ENCODE results near the gene CRB2. TPM values are rescaled to one million over a fixed set of nuclear protein-coding genes. Genes with fewer than 3 reads are reported as not detected.

CRB2 gene
- total and polyA plus RNA-seq, 3 experiments from 2014 or later = 0.05 TPM; not detected in 2

- Histone ChIP-seq H3K9me3 (ENCODE audit: low read length) (no peaks in the 10 kb centered on the region), H3K4me1 (ENCODE audit: insufficient read depth, low read length) (peaks cover 24% of the 10 kb centered on the region)
Measured at GRCh38 chr9:123338710-123339665, 17.0 kb upstream of the CRB2 start.

GRCh38 chr9:123339666-123340510, 16.1 kb upstream of the CRB2 start:
- peak in 3 of 5 donors; percentile 9 to 32 (median 18) for DNase-seq
- Mint-ChIP-seq H3K4me1 (peaks cover 28 to 30% (median 30%) of the 10 kb centered on the region in 3 donors), H3K4me3 (peak overlapping the region; percentile 86 to 93 (median 90)), H3K27ac (peak overlapping the region; percentile 55 to 92 (median 86)), H3K36me3 (no peaks in the 10 kb centered on the region), H3K9me3 (no peaks in the 10 kb centered on the region), H3K27me3 (peaks cover 0 to 6% of the 10 kb centered on the region in 2 donors)
- no peaks in the 10 kb centered on the region for H3K36me3 ChIP-seq (ENCODE audit: insufficient read depth, low read length)
- no peaks in the 10 kb centered on the region for H3K9me3 ChIP-seq (ENCODE audit: low read length)
- peaks cover 24% of the 10 kb centered on the region for H3K4me1 ChIP-seq (ENCODE audit: insufficient read depth, low read length)
- H3K4me3 ChIP-seq (ENCODE audit: low read length) = peak overlapping the region; percentile 67
- H3K27ac ChIP-seq (ENCODE audit: low read depth, low read length) = peak overlapping the region; percentile 81
- POLR2A ChIA-PET = interaction anchor here (1.0 to 1.6 kb wide), 3 partner anchors 10 to 71 kb away, joined by 3 to 8 read pairs (median 3); no protein-coding TSS in a partner anchor
- CTCF ChIA-PET = interaction anchor here (1.0 to 2.2 kb wide), 5 partner anchors 9 to 22 kb away, joined by 3 to 14 read pairs (median 3); no protein-coding TSS in a partner anchor
- no peaks in the 10 kb centered on the region for H3K27me3 ChIP-seq (ENCODE audit: insufficient read depth, low read length, poor library complexity, severe bottlenecking)

More at GRCh38 chr9:123338710-123339665, 17.0 kb upstream of the CRB2 start:
- H3K4me1 Mint-ChIP-seq = peaks cover 28 to 30% (median 30%) of the 10 kb centered on the region in 3 donors
- ChIA-PET CTCF (interaction anchor here (1.0 to 2.2 kb wide), 4 partner anchors 10 to 21 kb away, joined by 3 to 14 read pairs (median 4); no protein-coding TSS in a partner anchor), POLR2A (interaction anchor here (1.0 to 1.6 kb wide), 3 partner anchors 11 to 70 kb away, joined by 3 to 8 read pairs (median 3); no protein-coding TSS in a partner anchor)
- H3K27ac Mint-ChIP-seq = peak overlapping the region; percentile 55 to 91 (median 84)
- peak; percentile 14 to 71 (median 34) for DNase-seq
- H3K36me3 ChIP-seq (ENCODE audit: insufficient read depth, low read length) = no peaks in the 10 kb centered on the region
- H3K27ac ChIP-seq (ENCODE audit: low read depth, low read length) = peak overlapping the region; percentile 81
- H3K27me3 ChIP-seq (ENCODE audit: insufficient read depth, low read length, poor library complexity, severe bottlenecking) = no peaks in the 10 kb centered on the region
- H3K4me3 ChIP-seq (ENCODE audit: low read length) = peak overlapping the region; percentile 67
- peaks cover 0 to 6% of the 10 kb centered on the region in 2 donors for H3K27me3 Mint-ChIP-seq
- H3K9me3 Mint-ChIP-seq = no peaks in the 10 kb centered on the region
- no peaks in the 10 kb centered on the region for H3K36me3 Mint-ChIP-seq
- peak overlapping the region; percentile 86 to 93 (median 90) for H3K4me3 Mint-ChIP-seq

DNA sequence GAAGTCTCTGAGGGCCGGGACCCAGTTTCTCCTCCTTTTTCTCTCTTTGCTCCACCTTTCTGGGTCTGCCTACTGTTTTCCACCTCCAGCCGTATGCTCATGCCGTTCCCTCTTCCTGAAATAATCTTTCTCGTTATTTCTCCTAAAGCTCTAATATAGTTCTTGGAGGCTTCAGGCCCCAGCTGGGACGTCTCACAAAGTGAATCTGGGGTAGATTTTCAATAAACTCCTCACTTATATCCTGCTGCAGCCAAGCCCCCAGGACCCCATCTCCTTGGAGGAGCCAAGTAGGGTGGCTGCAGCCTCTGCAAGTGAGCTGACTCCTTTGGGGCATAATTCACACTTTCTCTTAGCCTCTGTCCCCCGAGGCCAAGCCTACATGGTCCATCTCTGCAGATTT, 14.2 kb upstream of the CRB2 start:
- H3K4me1 Mint-ChIP-seq = peaks cover 28 to 30% (median 30%) of the 10 kb centered on the region in 3 donors
- H3K4me3 Mint-ChIP-seq = peak overlapping the region in 1 of 7 donors; percentile 21
- H3K9me3 Mint-ChIP-seq = no peaks in the 10 kb centered on the region
- no peak overlapping the region for H3K4me3 ChIP-seq (ENCODE audit: low read length)
- H3K9me3 ChIP-seq (ENCODE audit: low read length) = no peaks in the 10 kb centered on the region
- no peak for DNase-seq
- peaks cover 24% of the 10 kb centered on the region for H3K4me1 ChIP-seq (ENCODE audit: insufficient read depth, low read length)
- peaks cover 0 to 6% of the 10 kb centered on the region in 2 donors for H3K27me3 Mint-ChIP-seq
- H3K36me3 ChIP-seq (ENCODE audit: insufficient read depth, low read length) = no peaks in the 10 kb centered on the region
- H3K27ac Mint-ChIP-seq = peak overlapping the region in 2 of 8 donors; percentile 12 to 53
- H3K36me3 Mint-ChIP-seq = no peaks in the 10 kb centered on the region
- no peak overlapping the region for H3K27ac ChIP-seq (ENCODE audit: low read depth, low read length)
- CTCF ChIA-PET = no interaction called here
- no peaks in the 10 kb centered on the region for H3K27me3 ChIP-seq (ENCODE audit: insufficient read depth, low read length, poor library complexity, severe bottlenecking)
- POLR2A ChIA-PET = no interaction called here

DNA sequence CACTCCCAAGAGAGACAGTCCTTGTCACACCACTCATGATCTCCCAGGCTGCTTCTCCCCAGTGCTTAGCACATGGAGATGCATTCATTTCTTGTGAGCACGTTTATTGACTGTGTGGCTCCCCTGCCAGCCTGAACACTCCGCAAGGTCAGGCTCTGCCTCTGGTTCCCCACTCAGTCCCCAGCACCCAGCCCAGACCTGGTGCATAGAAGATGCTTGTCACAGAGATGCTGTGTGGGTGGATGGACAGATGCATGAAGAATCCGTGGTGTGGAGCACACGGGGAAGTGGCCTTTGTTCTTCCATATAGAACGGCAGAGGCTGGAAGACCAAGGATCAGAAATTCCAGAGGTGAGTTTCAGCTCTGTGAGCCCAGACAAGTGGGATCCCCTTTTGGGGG, 13.8 kb upstream of the CRB2 start:
- Histone ChIP-seq H3K27me3 (ENCODE audit: insufficient read depth, low read length, poor library complexity, severe bottlenecking) (no peaks in the 10 kb centered on the region), H3K4me3 (ENCODE audit: low read length) (no peak overlapping the region), H3K36me3 (ENCODE audit: insufficient read depth, low read length) (no peaks in the 10 kb centered on the region), H3K9me3 (ENCODE audit: low read length) (no peaks in the 10 kb centered on the region), H3K4me1 (ENCODE audit: insufficient read depth, low read length) (peaks cover 24% of the 10 kb centered on the region), H3K27ac (ENCODE audit: low read depth, low read length) (no peak overlapping the region)
- DNase-seq = no peak
- Mint-ChIP-seq H3K27ac (peak overlapping the region in 1 of 8 donors; percentile 83), H3K36me3 (no peaks in the 10 kb centered on the region), H3K9me3 (no peaks in the 10 kb centered on the region), H3K4me1 (peaks cover 28 to 30% (median 30%) of the 10 kb centered on the region in 3 donors), H3K4me3 (no peak overlapping the region), H3K27me3 (peaks cover 0 to 4% of the 10 kb centered on the region in 2 donors)
- CTCF ChIA-PET = no interaction called here
- POLR2A ChIA-PET = no interaction called here

DNA sequence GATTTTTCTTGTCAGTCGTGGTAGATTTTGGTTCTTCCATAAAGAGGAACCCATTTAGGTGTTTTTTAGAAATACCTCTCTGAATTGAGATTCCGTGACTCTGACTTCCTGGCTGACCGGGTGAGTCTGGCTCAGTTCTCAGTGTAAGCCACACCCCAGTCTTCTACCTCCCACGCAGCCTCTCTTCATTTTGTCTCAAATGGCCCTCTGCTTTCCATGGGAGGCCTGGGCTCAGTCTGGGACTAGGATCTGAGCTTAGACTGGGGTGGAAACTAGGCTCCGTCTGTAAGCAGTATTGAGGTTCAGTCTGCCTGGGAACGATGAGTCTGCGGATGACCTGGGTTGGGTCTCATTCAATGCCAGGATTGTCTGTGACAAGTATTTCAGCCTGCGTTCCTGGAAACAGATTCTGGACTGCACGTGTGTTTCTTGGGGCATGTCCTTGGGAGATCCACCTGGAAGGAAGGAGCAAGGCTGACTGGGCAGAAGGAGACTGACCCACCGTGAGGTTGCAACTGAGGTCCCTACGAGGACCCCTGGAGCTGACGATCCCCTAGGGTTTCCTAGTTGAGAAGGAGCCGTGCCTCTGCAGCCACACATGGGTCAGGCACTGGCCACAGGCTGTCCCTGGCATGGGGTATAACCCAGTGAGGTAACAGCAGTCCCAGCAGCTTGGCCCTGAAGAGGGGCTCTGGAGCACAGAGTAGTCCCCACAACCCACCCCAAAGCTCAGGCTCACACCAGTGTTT, 12.4 kb upstream of the CRB2 start:
- Mint-ChIP-seq H3K36me3 (no peaks in the 10 kb centered on the region), H3K27ac (no peak overlapping the region), H3K27me3 (peaks cover 0 to 4% of the 10 kb centered on the region in 2 donors), H3K4me1 (peaks cover 25 to 27% (median 26%) of the 10 kb centered on the region in 3 donors), H3K4me3 (no peak overlapping the region), H3K9me3 (no peaks in the 10 kb centered on the region)
- ChIA-PET CTCF (interaction anchor here (1.0 kb wide), 1 partner anchor 10 kb away, joined by 3 read pairs; no protein-coding TSS in a partner anchor), POLR2A (no interaction called here)
- H3K9me3 ChIP-seq (ENCODE audit: low read length) = no peaks in the 10 kb centered on the region
- no peaks in the 10 kb centered on the region for H3K27me3 ChIP-seq (ENCODE audit: insufficient read depth, low read length, poor library complexity, severe bottlenecking)
- no peaks in the 10 kb centered on the region for H3K36me3 ChIP-seq (ENCODE audit: insufficient read depth, low read length)
- no peak for DNase-seq
- no peak overlapping the region for H3K4me3 ChIP-seq (ENCODE audit: low read length)
- H3K27ac ChIP-seq (ENCODE audit: low read depth, low read length) = peak overlapping the region; percentile 51
- peaks cover 22% of the 10 kb centered on the region for H3K4me1 ChIP-seq (ENCODE audit: insufficient read depth, low read length)

GRCh38 chr9:123344192-123344949, 11.6 kb upstream of the CRB2 start:
- Mint-ChIP-seq H3K27ac (no peak overlapping the region), H3K4me1 (peaks cover 18 to 20% (median 19%) of the 10 kb centered on the region in 3 donors), H3K4me3 (no peak overlapping the region), H3K27me3 (no peaks in the 10 kb centered on the region), H3K9me3 (no peaks in the 10 kb centered on the region), H3K36me3 (no peaks in the 10 kb centered on the region)
- H3K36me3 ChIP-seq (ENCODE audit: insufficient read depth, low read length) = no peaks in the 10 kb centered on the region
- H3K9me3 ChIP-seq (ENCODE audit: low read length) = no peaks in the 10 kb centered on the region
- no peaks in the 10 kb centered on the region for H3K27me3 ChIP-seq (ENCODE audit: insufficient read depth, low read length, poor library complexity, severe bottlenecking)
- H3K4me3 ChIP-seq (ENCODE audit: low read length) = no peak overlapping the region
- no peak for DNase-seq
- H3K4me1 ChIP-seq (ENCODE audit: insufficient read depth, low read length) = peaks cover 16% of the 10 kb centered on the region
- peak overlapping the region; percentile 51 for H3K27ac ChIP-seq (ENCODE audit: low read depth, low read length)
- ChIA-PET CTCF (interaction anchor here (1.0 kb wide), 1 partner anchor 9 kb away, joined by 3 read pairs; no protein-coding TSS in a partner anchor), POLR2A (no interaction called here)

- Mint-ChIP-seq H3K27me3 (peaks cover 0 to 4% of the 10 kb centered on the region in 2 donors), H3K9me3 (no peaks in the 10 kb centered on the region), H3K36me3 (no peaks in the 10 kb centered on the region), H3K4me3 (no peak overlapping the region), H3K4me1 (peaks cover 7 to 8% (median 7%) of the 10 kb centered on the region in 3 donors), H3K27ac (peak overlapping the region in 1 of 8 donors; percentile 56)
- POLR2A ChIA-PET = no interaction called here
- H3K27ac ChIP-seq (ENCODE audit: low read depth, low read length) = no peak overlapping the region
- DNase-seq = no peak
- H3K36me3 ChIP-seq (ENCODE audit: insufficient read depth, low read length) = no peaks in the 10 kb centered on the region
- CTCF ChIA-PET = no interaction called here
- peaks cover 5% of the 10 kb centered on the region for H3K4me1 ChIP-seq (ENCODE audit: insufficient read depth, low read length)
- H3K4me3 ChIP-seq (ENCODE audit: low read length) = no peak overlapping the region
- no peaks in the 10 kb centered on the region for H3K9me3 ChIP-seq (ENCODE audit: low read length)
- no peaks in the 10 kb centered on the region for H3K27me3 ChIP-seq (ENCODE audit: insufficient read depth, low read length, poor library complexity, severe bottlenecking)
Measured at GRCh38 chr9:123345567-123345955, 10.4 kb upstream of the CRB2 start.
